Prostate gland (tissue), 2 donors: ENCODE measurements around the gene KAZN.

Experiments used
- CTCF ChIP-seq, 4 experiments: fragments of 200-600 bp in 2 of 4; fragments of 450-650 bp in 2 of 4; sonication (generic) in 2 of 4; IDR thresholded peaks; 1 replicate in 3 of 4; 2 replicates in 1 of 4; pipeline ENCODE4 v1.5.1; 2016 to 2019; ENCODE audit warnings: antibody characterized with exemption in 4 of 4, mild to moderate bottlenecking in 2 of 4, moderate library complexity in 2 of 4
- POLR2A ChIP-seq: fragments of 450-650 bp; IDR thresholded peaks from one replicate; pipeline ENCODE4 v1.6.1; 2016; ENCODE audit warnings: antibody characterized with exemption, mild to moderate bottlenecking
- POLR2AphosphoS5 ChIP-seq: sonication (generic); formaldehyde crosslinking; IDR thresholded peaks from one replicate; pipeline ENCODE4 v1.6.1; 2017; ENCODE audit warnings: antibody characterized with exemption

- TF ChIP-seq CTCF (IDR thresholded peaks at IDR 0.05) (no peak), POLR2A (no peak), POLR2AphosphoS5 (no peak)
Measured at GRCh38 chr1:15103906-15104305, 505.4 kb downstream of the KAZN start.
